Measurements from ENCODE around the gene ANKS1B.
"Not testable (repeated sequence)": the region's sequence is repeated elsewhere in the genome, so short reads cannot be mapped to it uniquely, and the experiment has no call there.

ANKS1B gene

DNA sequence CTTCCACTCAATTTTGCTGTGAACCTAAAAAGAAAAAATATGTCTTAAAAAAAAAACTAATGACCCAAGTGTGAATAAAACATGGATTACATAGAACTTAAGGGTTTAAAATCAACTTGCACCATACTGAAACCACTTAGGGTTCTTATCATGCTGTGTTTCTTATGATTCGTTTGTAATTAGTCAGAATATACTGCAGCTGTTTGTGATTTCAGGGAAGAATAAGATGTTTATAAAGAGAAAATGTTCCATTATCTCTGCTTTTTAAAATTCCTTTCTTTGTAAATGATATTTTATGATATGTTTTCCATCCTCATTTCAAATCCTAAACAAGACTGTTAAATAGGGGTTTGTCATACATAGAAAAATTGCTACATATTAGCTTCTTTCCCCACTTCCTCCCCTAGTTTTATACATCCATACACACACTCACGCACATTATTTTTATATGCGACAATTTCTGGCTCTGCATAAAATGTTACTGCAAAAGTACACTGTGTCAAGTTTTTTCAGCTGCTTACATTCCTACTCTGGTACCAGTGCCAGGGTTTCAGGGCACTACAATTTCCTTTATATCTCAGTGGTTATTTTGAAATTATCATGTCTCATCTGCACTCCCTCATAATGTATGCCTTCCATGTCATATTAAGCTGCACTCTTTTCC is 612.3 kb downstream of the ANKS1B start:
- DNase-seq (ENCODE audit: low spot score), result no peak

DNA sequence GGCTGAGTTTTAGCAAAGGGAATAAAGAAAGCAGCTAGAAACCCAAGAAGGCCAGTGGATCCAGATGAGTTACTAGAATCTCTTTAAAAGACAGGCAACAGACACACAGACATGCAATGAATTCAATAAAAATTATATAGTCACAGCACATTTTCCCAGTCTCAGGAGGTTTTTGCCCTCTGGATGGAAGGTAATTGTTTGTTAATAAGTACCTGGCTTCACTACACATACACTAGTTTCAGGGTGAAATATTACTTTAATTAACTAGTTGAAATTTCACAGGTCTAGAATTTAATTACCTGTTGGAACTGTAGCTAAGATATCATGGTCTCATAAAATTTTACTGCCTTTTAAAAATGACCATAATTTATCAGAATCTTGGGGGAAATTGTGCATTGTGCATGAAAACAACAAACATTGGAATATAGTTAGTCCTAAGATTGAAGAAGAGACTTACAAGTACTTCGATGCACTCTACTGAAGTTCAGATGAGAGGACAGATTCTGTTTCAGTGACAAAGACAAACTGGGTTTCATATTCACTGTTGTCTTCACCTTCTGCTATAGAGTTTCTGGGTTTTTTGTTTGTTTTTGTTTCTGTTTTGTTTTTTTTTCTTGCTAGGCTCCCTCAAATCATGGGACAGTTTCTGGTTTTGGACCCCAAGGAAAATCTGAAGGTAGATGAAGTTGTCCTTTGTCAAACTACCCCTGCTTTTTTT is 614.2 kb downstream of the ANKS1B start:
- no peak for DNase-seq (ENCODE audit: low spot score)

DNA sequence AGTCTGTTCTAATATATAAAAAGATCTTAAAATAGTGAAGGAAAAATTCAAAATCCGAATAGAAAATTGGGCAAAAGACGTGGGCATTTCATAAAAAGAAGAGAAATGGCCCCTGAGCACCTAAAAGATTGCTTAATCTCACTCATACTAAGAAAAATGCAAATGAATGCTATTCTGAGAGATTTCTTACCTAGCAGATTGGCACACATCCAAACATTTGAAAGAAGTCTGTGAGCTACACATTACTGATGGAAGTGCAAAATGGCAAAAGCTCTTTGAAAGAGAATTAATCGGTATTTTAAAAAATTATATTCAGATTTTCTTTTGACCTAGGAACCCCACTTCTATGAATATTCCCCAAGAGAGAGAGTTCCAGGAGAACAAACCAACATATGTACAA is 617.6 kb downstream of the ANKS1B start:
- DNase-seq (ENCODE audit: low spot score), result no peak

DNA sequence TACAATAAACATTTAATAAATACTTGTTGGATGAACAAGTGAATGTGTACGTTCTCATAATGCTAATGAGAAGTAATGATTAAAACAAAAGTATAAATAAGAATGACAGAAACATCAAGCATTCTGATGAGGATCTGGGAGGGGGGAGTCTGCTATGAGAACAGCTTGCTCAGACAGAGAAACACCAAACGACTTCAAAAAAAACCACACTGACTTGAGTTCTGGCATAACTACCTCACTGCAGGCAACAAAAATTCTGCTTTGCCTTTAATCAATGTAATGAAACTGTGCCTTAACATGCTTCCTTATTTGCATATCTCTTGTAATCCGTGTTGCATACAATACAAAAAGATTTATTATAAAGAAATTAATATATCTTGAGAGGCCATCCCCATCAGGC is 632.5 kb downstream of the ANKS1B start:
- DNase-seq (ENCODE audit: low spot score), result no peak

DNA sequence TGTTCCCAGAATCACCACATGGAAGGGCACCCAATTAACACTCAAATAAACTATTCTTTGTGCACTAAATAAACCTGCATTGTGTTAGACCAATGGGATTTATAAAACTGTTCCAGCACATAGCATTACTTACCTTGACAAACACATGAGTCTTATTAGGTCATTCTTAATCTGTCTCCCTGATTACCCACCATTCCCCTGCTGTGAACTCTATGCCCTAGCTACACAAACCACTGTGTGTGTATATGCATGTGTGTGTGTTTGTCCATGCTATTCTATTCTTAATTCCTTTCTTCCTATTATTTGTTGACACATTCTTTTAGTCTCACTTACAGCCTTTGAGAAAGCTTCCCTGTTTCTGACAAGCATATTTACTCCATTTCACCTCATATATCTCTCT is 640.8 kb downstream of the ANKS1B start:
- no peak for DNase-seq (ENCODE audit: low spot score)

DNA sequence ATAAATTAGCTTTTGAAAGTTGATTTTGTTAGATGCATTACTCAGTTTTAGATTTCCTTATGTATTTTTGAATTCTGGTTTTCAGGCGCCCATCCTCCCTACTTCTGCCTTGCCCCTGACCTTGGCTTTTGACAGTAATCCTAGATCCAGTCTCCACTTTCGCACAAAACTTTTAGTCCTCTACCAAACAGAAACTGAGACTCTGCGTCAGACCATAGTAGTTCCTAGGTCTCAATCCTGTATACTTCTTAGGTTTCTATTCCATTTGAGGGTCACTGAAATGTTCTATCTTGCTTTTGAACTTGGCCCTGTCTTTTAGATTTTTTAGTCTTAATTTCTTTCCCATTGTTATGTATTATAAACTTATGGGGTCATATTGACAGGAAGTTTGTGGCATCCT is 645.1 kb downstream of the ANKS1B start:
- DNase-seq (ENCODE audit: low spot score), result no peak

DNA sequence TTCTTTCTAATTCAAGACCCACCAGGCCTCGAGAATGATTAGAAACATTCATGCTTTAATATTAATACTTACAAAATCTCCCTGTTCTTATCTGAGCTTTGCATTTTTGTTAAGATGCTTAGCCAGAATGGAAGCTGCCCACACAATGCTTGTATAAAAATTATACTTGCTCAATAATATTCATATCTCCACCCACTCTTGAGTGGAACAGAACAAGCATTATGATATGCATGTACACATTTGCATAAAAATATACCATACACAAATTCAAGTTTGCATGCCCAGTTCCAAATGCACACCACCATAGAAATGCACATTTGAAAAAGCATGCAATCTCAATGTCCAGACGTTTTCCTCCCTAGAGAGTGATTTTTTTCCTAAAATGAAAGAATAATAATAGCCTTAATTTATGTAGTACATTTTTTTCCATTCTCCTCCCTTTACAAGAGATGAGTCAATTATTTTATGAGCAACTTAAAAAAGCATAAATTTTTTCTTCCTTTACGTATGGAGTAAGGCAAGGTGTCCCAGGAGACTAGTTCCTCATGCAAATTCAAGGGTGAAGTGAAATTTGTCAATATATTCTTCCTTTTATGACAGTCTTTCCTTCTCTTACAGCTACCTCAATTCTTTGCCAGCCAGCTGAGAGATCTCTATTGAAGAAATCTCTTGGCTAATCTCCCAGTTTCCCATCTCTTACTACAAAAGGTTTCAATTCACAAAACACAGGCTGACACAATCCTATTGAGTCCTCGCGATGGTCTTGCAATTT is 650.3 kb downstream of the ANKS1B start:
- no peak for DNase-seq (ENCODE audit: low spot score)

DNA sequence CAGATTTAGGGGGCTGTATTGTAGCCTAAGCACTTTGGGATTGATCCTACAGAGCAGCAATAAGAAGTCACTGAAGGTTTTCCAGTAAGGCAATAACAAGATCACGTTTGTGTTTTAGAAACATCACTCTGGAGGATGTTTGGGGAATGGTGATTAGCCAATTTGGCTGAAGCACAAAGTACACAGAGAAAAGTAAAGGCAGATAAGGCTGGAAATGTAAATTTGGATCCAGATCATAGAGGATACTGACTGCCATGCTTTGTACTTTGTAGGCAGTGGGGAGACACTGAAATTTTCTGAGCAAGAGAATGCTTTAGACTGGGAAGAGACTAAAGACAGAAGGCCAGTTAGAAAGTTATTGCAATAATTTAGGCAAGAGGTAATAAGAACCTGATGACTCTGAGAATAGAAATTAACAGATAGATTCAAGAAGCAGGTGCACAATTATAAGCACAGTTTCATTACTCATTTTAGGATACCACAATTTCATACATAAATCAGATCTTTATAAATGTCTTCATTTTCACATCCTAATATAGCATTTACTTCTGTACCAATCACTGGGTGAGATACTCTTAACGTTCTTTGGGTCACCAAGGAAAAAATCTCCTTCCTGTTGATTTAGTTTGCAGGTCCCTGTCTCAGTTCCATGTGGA is 651.7 kb downstream of the ANKS1B start:
- DNase-seq (ENCODE audit: low spot score), result no peak

DNA sequence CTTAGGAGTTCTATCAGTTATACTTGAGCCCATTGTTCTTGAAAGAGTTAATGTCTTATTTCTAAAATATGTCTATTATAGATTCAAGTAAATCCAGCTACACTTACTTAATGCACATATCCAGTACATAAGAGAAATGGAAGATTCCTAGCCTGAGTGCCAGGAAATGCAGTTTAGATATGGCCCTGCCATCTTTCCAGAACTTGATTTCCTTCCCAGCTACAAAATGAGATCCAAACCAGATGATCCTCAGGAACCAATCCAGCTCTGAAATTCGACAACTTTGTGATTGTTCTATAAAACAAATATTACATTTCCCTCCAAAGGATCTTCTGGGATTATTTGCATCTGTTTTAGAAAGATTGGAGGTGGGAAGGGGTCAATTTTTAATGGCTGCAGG is 654.5 kb downstream of the ANKS1B start:
- DNase-seq (ENCODE audit: low spot score), result no peak

DNA sequence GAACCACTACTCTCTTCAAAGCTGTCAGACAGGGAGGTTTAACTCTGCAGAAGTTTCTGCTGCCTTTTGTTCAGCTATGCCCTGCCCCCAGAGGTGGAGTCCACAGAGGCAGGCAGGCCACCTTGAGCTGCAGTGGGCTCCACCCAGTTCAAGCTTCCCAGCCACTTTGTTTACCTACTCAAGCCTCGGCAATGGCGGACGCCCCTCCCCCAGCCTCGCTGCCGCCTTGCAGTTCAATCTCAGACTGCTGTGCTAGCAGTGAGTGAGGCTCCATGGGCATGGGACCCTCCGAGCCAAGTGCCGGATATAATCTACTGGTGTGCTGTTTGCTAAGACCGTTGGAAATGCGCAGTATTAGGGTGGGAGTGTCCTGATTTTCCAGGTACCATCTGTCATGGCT is 663.5 kb downstream of the ANKS1B start:
- DNase-seq (ENCODE audit: low spot score), result not testable (repeated sequence)

DNA sequence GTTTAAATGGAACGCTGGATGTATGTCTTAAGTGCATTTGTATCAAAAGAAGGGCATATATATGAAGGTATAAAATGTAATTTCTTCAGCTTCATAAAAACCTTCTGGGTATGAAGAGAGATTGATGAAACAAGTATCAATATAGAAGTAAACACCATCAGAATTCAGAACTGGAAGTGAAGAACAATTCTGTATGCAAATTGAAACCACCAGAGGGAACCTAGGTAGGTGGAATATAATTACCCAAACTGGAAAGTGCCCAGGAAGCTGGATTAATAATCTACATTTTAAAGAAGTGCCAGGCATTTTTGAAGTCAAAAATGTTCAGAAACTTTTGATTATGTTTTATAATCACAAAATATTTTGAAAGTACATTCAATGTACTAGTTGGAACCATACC is 673.4 kb downstream of the ANKS1B start:
- no peak for DNase-seq (ENCODE audit: low spot score)

DNA sequence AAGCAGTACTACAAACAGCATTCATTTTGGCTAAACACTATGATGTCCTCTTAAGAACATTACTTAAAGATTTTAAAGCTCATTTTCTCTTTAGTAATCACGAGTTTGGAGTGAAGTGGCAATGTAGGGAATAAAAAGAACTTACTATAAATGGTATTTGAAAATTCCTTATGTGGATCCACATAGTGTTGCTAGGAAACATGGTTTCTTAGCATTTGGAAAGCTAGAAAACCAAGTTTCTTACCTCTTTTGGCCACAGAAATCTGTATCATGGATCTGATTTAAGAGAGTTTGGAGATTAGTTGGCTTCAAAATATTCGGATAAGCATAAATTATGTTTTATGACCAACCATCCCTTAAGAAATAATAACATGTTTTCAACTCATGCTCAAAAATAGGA is 674.9 kb downstream of the ANKS1B start:
- DNase-seq (ENCODE audit: low spot score), result no peak

DNA sequence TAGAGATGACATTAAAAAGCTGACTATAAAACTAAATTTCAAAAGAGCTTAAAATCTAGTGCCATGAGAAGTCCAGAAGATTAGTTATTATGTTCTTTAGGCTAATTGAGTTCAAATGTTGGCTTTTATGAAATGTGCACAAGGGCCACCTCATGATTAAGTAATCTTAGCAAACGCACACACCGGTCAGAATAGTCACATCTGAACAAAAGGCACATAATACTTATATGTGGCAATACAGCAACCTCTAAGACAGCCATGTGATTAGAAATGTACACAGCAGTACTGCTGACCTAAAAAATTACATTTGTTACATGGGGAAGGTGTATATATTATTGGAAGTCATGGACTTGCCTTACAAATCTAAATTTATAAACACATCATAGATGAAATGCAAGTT is 681.9 kb downstream of the ANKS1B start:
- DNase-seq (ENCODE audit: low spot score), result no peak

DNA sequence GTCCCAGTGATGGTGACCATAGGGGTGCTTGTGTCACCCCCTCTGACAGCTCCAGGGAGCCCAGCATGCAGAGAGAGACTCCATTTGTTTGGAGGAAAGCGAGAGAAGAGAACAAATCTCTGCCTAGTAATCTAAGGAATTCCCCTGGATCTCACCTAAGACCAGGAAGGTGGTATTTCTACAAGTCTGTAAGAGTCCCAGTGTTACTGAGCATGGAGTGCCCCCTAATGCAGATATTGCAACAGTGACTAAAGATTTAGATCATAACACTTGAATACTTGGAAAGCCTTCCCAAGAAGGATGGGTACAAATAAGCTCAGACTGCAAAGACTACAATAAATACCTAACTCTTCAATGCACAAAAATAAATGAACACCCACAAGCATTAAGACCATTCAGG is 697.6 kb downstream of the ANKS1B start:
- no peak for DNase-seq (ENCODE audit: low spot score)

DNA sequence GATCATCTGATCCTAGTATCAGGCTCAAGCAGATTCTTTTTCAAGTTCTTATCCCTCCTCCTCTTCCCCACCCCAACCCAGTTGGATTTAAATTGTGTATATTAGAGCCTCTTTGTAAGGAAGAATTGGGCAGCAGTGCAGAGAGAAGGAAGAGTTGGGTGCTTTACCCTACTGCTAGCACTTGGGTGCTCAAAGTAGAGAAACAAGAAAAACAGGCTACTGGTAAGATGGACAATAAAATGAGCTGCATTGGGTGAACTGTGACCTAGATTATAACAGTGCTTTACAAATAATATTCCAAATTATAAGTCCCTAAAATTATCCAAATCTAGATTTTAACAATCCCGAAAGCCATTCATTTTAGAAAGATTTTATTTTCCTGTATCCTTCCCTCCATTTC is 700.6 kb downstream of the ANKS1B start:
- DNase-seq (ENCODE audit: low spot score), result no peak

DNA sequence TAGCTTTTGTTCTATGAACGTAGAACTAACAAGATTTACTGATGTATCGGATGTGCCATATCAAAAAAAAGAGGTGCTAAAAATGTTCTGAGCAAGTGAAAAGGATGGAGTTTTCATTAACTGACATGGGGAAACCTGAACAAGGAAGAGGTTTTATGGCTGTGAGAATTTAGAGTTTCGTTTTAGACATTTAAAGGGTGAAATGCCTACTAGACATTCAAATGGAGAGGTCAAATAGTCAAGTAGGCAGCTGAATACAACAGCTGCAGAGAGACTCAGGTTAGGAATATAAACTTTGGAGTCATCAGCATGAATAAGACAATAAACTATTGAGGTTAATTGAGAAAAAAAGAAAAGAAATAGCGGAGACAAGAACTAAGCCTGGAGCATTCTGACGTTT is 702.1 kb downstream of the ANKS1B start:
- DNase-seq (ENCODE audit: low spot score), result no peak

DNA sequence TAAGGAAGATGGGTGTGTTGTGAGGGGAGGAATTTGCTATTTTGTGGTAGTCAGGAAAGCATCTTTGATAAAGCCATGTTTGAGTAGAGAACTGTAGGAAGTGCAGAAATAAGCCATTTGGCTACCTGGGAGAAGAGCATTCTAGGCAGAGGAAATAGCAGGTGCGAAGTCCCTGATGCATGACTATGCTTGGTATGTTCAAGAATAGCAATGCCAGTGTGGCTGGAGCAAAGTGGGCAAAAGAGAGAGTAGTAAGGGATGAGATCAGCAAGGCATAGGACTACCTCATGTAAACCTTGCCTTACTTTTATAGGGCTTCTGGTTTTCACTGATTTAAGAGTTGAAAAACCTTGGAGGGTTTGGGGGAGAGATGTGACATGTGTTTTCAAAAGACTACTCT is 702.6 kb downstream of the ANKS1B start:
- no peak for DNase-seq (ENCODE audit: low spot score)

DNA sequence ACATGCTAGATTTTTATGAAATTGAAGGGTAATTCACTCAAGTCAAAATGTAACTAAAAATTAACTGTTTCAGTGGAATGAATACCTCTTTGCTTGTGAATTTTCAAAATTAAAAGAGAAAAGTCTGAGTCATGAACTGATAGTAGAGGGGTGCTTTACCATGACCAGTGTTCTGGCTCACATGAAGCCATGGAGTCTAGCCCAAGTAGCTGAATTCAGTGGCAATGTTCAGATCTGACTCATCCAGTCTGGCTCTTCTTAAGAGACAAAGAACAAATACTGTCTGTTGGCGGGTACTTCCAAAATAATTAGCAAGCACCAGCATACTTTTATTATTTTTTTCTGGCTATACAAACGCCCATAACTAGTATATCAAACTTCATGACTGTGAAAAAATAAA is 703.5 kb downstream of the ANKS1B start:
- no peak for DNase-seq (ENCODE audit: low spot score)

DNA sequence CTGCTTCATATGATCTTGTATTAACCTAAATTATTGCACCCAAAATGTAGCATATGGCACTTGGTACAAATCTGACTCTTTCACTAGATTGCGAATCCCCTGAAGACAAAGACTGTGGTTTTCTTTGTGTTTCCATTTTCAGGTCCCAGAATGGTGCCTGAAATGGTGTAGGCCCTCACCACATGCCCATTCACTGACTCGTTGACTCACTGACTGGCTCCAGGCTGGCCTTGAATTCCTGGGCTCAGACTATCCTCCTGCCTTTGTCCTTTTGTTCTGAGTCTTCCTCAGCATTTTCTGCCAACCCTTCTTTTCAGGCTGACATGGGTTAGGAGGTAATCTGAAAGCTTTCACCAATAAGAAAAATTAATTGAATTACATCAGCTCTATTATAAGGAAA is 705.8 kb downstream of the ANKS1B start:
- DNase-seq (ENCODE audit: low spot score), result no peak

DNA sequence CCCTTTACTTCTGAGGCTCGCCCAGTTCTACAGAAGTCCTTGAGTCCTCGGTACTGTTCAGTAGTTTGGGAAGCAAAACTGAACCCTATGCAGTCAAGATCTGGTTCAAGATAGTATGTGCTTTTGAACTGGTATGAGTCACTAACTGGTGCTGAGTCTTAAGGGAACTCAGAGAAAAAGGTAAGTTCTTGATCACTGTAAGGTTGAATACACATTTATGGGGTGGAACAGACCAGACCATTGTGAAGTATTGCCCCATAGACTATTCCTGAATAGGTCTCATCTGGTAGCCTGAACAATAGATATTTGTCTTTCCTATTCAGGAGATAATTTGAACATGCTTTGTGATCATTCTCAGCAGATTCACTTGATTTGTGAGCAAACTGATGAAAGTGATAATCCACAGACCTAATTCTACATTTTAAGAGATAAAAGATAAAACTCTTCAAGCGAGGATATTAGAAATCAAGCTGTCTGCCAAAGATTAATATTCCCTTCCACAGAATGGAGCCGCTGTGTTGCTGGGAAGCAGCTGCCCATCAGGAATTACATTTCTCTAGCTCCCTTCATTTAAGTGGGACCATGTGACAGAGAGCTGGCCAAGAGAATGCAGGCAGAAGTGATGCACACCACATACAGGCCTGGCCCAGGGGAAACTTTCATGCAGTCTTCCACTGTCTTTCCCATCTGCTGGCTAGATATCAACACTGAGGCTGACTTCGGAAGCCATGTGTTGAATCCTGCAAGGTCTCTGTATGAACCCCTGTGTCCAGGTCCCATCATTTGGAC is 707.0 kb downstream of the ANKS1B start:
- DNase-seq (ENCODE audit: low spot score), result no peak

DNA sequence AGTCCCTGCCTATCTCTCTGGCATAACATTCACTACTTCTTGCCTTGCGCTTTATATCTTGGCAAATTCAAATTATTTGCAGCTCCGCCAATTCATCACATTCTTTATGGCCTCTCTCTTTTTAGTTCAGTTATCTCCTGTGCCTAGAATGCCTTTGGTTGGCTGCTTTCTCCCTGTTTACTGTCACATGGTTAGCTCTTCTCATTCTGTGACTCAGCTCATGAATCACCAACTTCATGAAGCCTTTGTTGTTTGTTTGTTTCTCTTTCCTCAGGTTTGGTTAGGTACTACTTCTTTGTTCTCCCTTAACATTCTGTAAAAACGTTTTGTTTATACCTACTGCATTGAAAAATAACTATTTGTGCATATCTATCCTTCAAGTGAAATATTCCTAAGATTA is 713.7 kb downstream of the ANKS1B start:
- DNase-seq (ENCODE audit: low spot score), result no peak

DNA sequence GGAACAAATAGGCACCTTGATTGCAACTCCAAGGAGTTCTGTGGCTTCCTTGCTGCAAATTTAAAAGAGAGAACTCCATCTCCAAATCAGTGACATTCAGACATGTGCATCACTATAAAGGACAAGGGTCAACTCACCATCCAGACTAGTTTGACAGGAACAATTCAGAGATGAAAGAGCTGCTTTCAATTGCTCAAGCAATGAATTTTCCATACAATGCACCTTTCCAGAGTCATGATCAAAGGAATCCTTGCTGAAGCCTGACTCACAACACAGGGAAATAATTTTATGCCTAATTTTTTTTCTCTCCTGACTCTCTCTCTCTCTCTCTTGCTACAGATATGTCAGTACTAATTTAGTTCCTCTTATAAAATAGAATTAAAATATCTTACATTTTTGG is 717.7 kb downstream of the ANKS1B start:
- DNase-seq (ENCODE audit: low spot score), result no peak

Data from CD4-positive, alpha-beta T cell treated with Interleukin-15 for 4 hours (primary cell).